Activated CD4-positive, alpha-beta memory T cell treated with anti-CD3 and anti-CD28 coated beads, Interleukin-2, amount 10 ng/mL, durations not matched to agents 7 days and 5 days (primary cell): Measurements from ENCODE around the gene NCOA3. TPM values are rescaled to one million over a fixed set of nuclear protein-coding genes. Genes with fewer than 3 reads are reported as not detected.
A peak's percentile ranks its signal among the peaks of the same experiment; 100 is the strongest.

Experiments used
- CTCF ChIA-PET: fragments of 350-600 bp; sonication (Branson Sonifier 250); formaldehyde crosslinking; loops from one replicate; lab custom pipeline; 2021; ENCODE audit warnings: antibody characterized with exemption, inconsistent platforms; lab: Charles Lee
- POLR2A ChIA-PET: fragments of 350-600 bp; sonication (Branson Sonifier 250); formaldehyde crosslinking; loops from one replicate; lab custom pipeline; 2021; ENCODE audit warnings: antibody characterized with exemption; lab: Charles Lee
- DNase-seq: peaks from one replicate; pipeline ENCODE4 v3.0.0-alpha.2; 2020
- H3K27ac Mint-ChIP-seq: one replicate; pipeline ENCODE4 v1.8.0; 2021; ENCODE audit warnings: mild to moderate bottlenecking, mixed read lengths
- H3K27me3 Mint-ChIP-seq: one replicate; pipeline ENCODE4 v1.8.0; 2021; ENCODE audit warnings: mixed read lengths
- H3K36me3 Mint-ChIP-seq: one replicate; pipeline ENCODE4 v1.8.0; 2021; ENCODE audit warnings: low read depth, mixed read lengths
- H3K4me1 Mint-ChIP-seq: one replicate; pipeline ENCODE4 v1.8.0; 2021; ENCODE audit warnings: mixed read lengths
- H3K4me3 Mint-ChIP-seq: one replicate; pipeline ENCODE4 v1.8.0; 2021; ENCODE audit warnings: mild to moderate bottlenecking, mixed read lengths
- H3K9me3 Mint-ChIP-seq: one replicate; pipeline ENCODE4 v1.8.0; 2021; ENCODE audit warnings: mixed read lengths
- total RNA-seq, 2 experiments: library from RNA; stranded (reverse); gene quantifications; one replicate each; pipeline ENCODE4 v1.2.3, GENCODE V29; 2021

The NCOA3 gene
- total RNA-seq, 2 experiments from 2014 or later = 81.0 to 83.1 TPM

GRCh38 chr20:47620808-47621805 is 119.4 kb downstream of the NCOA3 start:
- Mint-ChIP-seq H3K27ac (no peak overlapping the region), H3K36me3 (peaks cover 37% of the 10 kb centered on the region), H3K4me1 (peaks cover 40% of the 10 kb centered on the region), H3K9me3 (no peaks in the 10 kb centered on the region), H3K27me3 (no peaks in the 10 kb centered on the region), H3K4me3 (no peak overlapping the region)
- DNase-seq = no peak
- CTCF ChIA-PET = interaction anchor here (0.6 to 4.4 kb wide), 29 partner anchors 10 to 425 kb away, joined by 3 to 58 read pairs (median 5); partner anchors contain the start of genes NCOA3 and ZMYND8
- POLR2A ChIA-PET = interaction anchor here (0.6 to 3.3 kb wide), 6 partner anchors 10 to 421 kb away, joined by 3 to 17 read pairs (median 4); partner anchors contain the start of genes NCOA3 and ZMYND8

- POLR2A ChIA-PET = no interaction called here
Measured at GRCh38 chr20:47622118-47622665, 120.5 kb downstream of the NCOA3 start.

GRCh38 chr20:47623206-47623605 is 121.5 kb downstream of the NCOA3 start:
- CTCF ChIA-PET = interaction anchor here (0.6 to 3.0 kb wide), 9 partner anchors 10 to 427 kb away, joined by 3 to 23 read pairs (median 5); no protein-coding TSS in a partner anchor
- Mint-ChIP-seq H3K4me1 (peaks cover 32% of the 10 kb centered on the region), H3K36me3 (peaks cover 50% of the 10 kb centered on the region), H3K4me3 (no peak overlapping the region), H3K27me3 (no peaks in the 10 kb centered on the region), H3K27ac (no peak overlapping the region), H3K9me3 (no peaks in the 10 kb centered on the region)
- no peak for DNase-seq
- POLR2A ChIA-PET = no interaction called here

More at GRCh38 chr20:47622118-47622665, 120.5 kb downstream of the NCOA3 start:
- no peak overlapping the region for H3K4me3 Mint-ChIP-seq
- no peak for DNase-seq
- H3K36me3 Mint-ChIP-seq = peaks cover 41% of the 10 kb centered on the region
- H3K27ac Mint-ChIP-seq = peak overlapping the region; percentile 42
- no peaks in the 10 kb centered on the region for H3K27me3 Mint-ChIP-seq
- no peaks in the 10 kb centered on the region for H3K9me3 Mint-ChIP-seq
- CTCF ChIA-PET = interaction anchor here (0.6 to 4.4 kb wide), 11 partner anchors 13 to 350 kb away, joined by 3 to 58 read pairs (median 9); partner anchors contain the start of gene NCOA3
- peaks cover 35% of the 10 kb centered on the region for H3K4me1 Mint-ChIP-seq

- ChIA-PET POLR2A (no interaction called here), CTCF (interaction anchor here (1.2 kb wide), 1 partner anchor 243 kb away, joined by 3 read pairs; no protein-coding TSS in a partner anchor)
- Mint-ChIP-seq H3K4me3 (no peak overlapping the region), H3K27me3 (no peaks in the 10 kb centered on the region), H3K27ac (no peak overlapping the region), H3K36me3 (peaks cover 65% of the 10 kb centered on the region), H3K4me1 (peaks cover 19% of the 10 kb centered on the region), H3K9me3 (no peaks in the 10 kb centered on the region)
- DNase-seq = no peak
Measured at GRCh38 chr20:47627540-47627939, 125.9 kb downstream of the NCOA3 start.

GRCh38 chr20:47629907-47630306 is 128.2 kb downstream of the NCOA3 start:
- POLR2A ChIA-PET = no interaction called here
- Mint-ChIP-seq H3K4me3 (no peak overlapping the region), H3K36me3 (peaks cover 68% of the 10 kb centered on the region), H3K4me1 (peaks cover 5% of the 10 kb centered on the region), H3K27me3 (no peaks in the 10 kb centered on the region), H3K27ac (no peak overlapping the region), H3K9me3 (no peaks in the 10 kb centered on the region)
- CTCF ChIA-PET = interaction anchor here (0.7 to 1.6 kb wide), 2 partner anchors 45 to 246 kb away, joined by 4 to 6 read pairs; no protein-coding TSS in a partner anchor
- DNase-seq = no peak

- H3K27me3 Mint-ChIP-seq = no peaks in the 10 kb centered on the region
- H3K36me3 Mint-ChIP-seq = peaks cover 65% of the 10 kb centered on the region
- DNase-seq = no peak
- no peaks in the 10 kb centered on the region for H3K9me3 Mint-ChIP-seq
- H3K4me1 Mint-ChIP-seq = peaks cover 1% of the 10 kb centered on the region
- POLR2A ChIA-PET = no interaction called here
- no peak overlapping the region for H3K4me3 Mint-ChIP-seq
- H3K27ac Mint-ChIP-seq = no peak overlapping the region
- CTCF ChIA-PET = interaction anchor here (0.6 to 2.4 kb wide), 3 partner anchors 10 to 873 kb away, joined by 3 to 10 read pairs (median 5); no protein-coding TSS in a partner anchor
Measured at GRCh38 chr20:47631078-47631477, 129.4 kb downstream of the NCOA3 start.

GRCh38 chr20:47635256-47635655 is 133.6 kb downstream of the NCOA3 start:
- H3K9me3 Mint-ChIP-seq = no peaks in the 10 kb centered on the region
- no peak for DNase-seq
- no peaks in the 10 kb centered on the region for H3K27me3 Mint-ChIP-seq
- H3K36me3 Mint-ChIP-seq = peaks cover 82% of the 10 kb centered on the region
- CTCF ChIA-PET = interaction anchor here (1.5 to 1.6 kb wide), 2 partner anchors 12 to 14 kb away, joined by 3 to 5 read pairs; no protein-coding TSS in a partner anchor
- POLR2A ChIA-PET = no interaction called here
- no peak overlapping the region for H3K27ac Mint-ChIP-seq
- H3K4me3 Mint-ChIP-seq = no peak overlapping the region
- H3K4me1 Mint-ChIP-seq = no peaks in the 10 kb centered on the region

GRCh38 chr20:47638851-47639250 is 137.2 kb downstream of the NCOA3 start:
- Mint-ChIP-seq H3K36me3 (peaks cover 86% of the 10 kb centered on the region), H3K27me3 (no peaks in the 10 kb centered on the region), H3K4me3 (no peak overlapping the region), H3K9me3 (no peaks in the 10 kb centered on the region), H3K4me1 (no peaks in the 10 kb centered on the region), H3K27ac (no peak overlapping the region)
- no peak for DNase-seq
- ChIA-PET POLR2A (no interaction called here), CTCF (no interaction called here)

GRCh38 chr20:47642118-47642517 is 140.4 kb downstream of the NCOA3 start:
- H3K4me1 Mint-ChIP-seq = no peaks in the 10 kb centered on the region
- H3K27ac Mint-ChIP-seq = no peak overlapping the region
- no peaks in the 10 kb centered on the region for H3K9me3 Mint-ChIP-seq
- DNase-seq = no peak
- H3K27me3 Mint-ChIP-seq = no peaks in the 10 kb centered on the region
- CTCF ChIA-PET = no interaction called here
- H3K36me3 Mint-ChIP-seq = peaks cover 81% of the 10 kb centered on the region
- H3K4me3 Mint-ChIP-seq = no peak overlapping the region
- POLR2A ChIA-PET = no interaction called here

GRCh38 chr20:47642624-47643023 is 140.9 kb downstream of the NCOA3 start:
- H3K36me3 Mint-ChIP-seq = peaks cover 77% of the 10 kb centered on the region
- ChIA-PET POLR2A (no interaction called here), CTCF (no interaction called here)
- H3K27me3 Mint-ChIP-seq = no peaks in the 10 kb centered on the region
- DNase-seq = no peak
- no peaks in the 10 kb centered on the region for H3K9me3 Mint-ChIP-seq
- no peaks in the 10 kb centered on the region for H3K4me1 Mint-ChIP-seq
- H3K4me3 Mint-ChIP-seq = no peak overlapping the region
- H3K27ac Mint-ChIP-seq = no peak overlapping the region

GRCh38 chr20:47645632-47646031 is 143.9 kb downstream of the NCOA3 start:
- no peaks in the 10 kb centered on the region for H3K27me3 Mint-ChIP-seq
- H3K9me3 Mint-ChIP-seq = no peaks in the 10 kb centered on the region
- DNase-seq = no peak
- POLR2A ChIA-PET = no interaction called here
- no peaks in the 10 kb centered on the region for H3K4me1 Mint-ChIP-seq
- CTCF ChIA-PET = no interaction called here
- H3K27ac Mint-ChIP-seq = no peak overlapping the region
- H3K4me3 Mint-ChIP-seq = no peak overlapping the region
- peaks cover 73% of the 10 kb centered on the region for H3K36me3 Mint-ChIP-seq

GRCh38 chr20:47647994-47648393 is 146.3 kb downstream of the NCOA3 start:
- Mint-ChIP-seq H3K4me1 (no peaks in the 10 kb centered on the region), H3K9me3 (no peaks in the 10 kb centered on the region), H3K27me3 (no peaks in the 10 kb centered on the region), H3K36me3 (peaks cover 71% of the 10 kb centered on the region), H3K4me3 (no peak overlapping the region), H3K27ac (no peak overlapping the region)
- ChIA-PET POLR2A (no interaction called here), CTCF (interaction anchor here (0.6 to 1.2 kb wide), 2 partner anchors 16 to 347 kb away, joined by 3 to 4 read pairs; no protein-coding TSS in a partner anchor)
- DNase-seq = no peak
